Activated CD4-positive, alpha-beta T cell treated with anti-CD3 and anti-CD28 coated beads for 4 hours (primary cell): ENCODE measurements around the gene CUEDC1.
A peak's percentile ranks its signal among the peaks of the same experiment; 100 is the strongest.
"Not testable (repeated sequence)": the region's sequence is repeated elsewhere in the genome, so short reads cannot be mapped to it uniquely, and the experiment has no call there.

Experiments used
- DNase-seq, 2 donors: peaks; one replicate each; pipeline ENCODE4 v3.0.0-alpha.2; 2020

CUEDC1 gene

DNA sequence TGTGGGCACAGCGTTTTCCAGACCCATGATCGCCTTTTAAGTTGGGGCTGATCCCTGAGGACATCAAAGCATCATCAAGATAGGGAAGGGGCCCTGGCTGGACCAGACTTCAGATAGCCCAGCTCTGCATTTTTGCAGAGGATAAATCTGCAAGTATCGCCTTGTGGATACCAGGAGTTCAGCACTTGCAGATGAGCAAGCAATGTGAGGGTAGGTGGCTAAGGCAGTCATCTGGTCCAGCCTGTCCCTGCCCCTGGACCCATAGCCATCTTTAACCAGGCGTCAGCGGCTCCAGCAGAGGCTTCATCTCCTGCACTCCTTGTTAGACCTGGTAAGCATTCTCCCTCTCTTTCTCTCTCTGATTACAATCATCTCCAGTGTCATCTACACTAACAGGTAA is 96.4 kb downstream of the CUEDC1 start:
- no peak for DNase-seq

DNA sequence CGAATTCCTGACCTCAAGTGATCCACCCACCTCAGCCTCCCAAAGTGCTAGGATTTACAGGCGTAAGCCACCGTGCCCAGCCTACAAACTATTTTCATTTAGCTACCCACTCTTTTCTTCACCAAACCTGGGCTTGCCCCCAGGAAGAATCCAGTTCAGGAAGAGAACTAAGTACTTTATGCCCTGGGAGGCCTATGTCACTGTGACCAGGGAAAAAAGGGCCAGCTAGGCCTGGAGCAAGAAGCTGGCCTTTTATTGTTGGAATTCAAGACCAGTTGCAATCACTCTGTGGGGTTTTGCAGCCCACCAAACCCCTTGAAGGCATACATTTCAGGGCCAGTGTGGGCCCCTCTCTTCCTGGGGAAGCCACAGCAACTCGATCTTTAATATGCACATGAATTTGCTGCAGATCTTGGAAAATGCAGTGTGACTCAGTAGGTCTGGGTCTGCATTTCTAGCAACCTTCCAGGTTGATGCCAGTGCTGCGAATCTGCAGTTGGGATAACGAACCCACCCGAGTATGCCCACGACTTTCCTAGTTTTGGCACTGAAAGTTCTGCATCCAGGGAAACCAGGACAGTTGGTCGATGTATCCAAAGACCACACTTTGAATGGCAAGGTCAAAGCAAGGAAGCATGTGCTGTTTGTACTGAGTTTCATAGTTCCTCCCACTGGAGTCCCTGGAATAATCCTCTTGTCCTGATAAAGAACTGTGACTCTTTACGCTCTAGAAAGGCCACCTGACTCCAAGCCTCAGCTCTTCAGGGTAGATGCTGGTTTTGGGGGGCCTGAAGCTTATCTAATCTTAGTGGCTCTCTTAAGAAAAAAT is 98.2 kb downstream of the CUEDC1 start:
- DNase-seq: no peak

DNA sequence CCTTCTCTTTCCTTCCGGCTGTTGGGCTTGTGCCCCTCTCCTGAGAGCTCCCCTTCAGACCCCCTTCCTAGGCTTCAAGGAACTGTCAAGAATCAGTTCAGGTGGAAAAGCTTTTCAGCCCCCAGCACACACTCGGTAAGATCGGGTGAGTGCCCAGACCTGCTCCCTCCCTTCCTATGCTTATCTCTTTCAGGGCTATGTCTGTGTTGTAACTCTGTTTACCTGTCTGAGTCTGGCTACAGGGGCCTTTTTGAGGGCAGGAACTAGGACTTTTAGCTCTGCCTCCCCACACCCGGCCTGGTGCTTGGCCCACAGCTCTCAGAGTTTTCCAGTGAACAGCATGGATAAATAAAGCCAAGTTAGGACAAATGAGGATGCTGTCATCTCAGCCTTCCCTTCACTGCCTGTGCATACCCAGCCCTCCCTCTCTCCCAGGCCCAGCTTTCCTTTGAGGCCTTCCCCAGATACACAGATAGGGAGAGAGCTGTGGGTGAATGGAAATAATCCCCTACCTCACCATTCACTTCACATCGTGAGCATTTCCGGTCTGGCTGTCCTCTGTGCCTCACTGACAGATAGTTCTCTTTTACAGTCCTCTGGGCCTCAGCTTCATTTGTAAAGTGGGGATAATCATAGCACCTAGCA is 99.7 kb downstream of the CUEDC1 start:
- no peak for DNase-seq

DNA sequence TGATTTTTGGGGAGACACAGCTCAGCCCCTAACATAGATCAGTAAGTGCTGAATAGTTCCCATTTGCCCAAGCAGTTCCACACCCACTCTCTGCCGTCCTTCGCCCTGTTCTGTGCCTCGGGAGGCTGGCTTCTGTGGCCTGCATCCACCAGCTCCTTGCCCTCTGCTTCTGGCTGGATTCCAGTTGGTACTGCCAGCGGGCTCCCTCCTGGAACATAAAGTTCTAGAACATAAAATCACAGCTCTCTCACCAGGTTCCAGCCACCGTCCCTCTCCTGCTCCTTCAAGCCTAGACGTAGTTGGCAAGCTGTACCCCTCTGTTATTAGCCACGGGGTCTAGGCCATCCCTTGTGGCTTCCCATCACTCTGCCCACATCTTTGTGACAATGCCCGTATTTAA is 101.5 kb downstream of the CUEDC1 start:
- DNase-seq: no peak

DNA sequence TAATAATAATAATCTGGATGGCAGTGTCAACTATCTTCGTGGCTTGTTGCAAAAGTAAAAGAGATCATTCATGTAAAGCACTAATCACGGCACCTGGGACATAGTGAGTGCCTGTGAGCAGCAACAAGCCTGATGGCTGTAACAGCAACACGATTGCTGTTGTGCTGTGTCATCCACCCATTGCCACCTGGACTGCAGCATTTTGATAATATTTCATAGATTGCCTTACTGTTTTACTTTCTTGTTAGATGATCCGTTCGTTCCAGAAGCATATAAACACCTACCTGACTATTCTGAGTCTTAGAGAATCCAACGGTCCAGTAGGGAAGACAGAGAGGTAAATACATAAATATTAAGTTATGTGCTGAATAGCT is 102.3 kb downstream of the CUEDC1 start:
- no peak for DNase-seq

DNA sequence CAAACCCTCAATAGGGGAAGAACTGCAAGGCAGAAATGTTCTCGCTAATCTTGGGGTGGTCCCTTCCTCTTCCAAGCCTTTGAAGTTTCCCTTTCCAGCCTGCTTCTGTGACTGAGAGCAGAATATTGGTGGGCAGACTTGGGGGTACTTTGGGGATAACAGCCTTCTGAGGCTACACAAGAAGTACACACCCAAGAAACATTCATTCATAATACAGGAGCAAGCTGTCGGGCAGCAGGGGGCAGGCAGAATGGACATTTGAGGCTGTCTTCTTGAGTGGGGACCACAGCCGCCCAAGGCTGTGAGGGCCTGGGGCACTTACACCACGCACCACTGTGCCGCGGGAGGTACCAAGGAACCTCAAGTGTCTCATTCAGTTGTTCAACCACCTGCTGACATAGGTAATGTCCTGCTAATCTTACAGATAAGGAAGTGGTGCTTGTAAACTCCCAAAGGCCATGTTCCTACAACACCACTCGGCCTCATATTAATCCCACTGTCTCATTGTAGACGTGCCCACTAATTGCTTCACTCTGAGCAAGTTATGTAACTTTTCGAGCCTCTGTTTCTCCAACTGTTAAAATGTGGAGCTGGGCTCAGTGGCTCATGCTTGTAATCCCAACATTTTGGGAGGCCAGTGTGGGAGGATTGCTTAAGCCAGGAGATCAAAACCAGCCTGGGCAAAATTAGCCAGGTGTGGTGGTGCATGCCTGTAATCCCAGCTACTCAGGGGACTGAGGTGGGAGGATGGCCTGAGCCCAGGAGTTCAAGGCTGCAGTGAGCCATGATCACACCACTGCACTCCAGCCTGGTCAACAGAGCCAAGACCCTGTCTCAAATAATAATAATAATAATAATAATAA is 102.9 kb downstream of the CUEDC1 start:
- no peak for DNase-seq

DNA sequence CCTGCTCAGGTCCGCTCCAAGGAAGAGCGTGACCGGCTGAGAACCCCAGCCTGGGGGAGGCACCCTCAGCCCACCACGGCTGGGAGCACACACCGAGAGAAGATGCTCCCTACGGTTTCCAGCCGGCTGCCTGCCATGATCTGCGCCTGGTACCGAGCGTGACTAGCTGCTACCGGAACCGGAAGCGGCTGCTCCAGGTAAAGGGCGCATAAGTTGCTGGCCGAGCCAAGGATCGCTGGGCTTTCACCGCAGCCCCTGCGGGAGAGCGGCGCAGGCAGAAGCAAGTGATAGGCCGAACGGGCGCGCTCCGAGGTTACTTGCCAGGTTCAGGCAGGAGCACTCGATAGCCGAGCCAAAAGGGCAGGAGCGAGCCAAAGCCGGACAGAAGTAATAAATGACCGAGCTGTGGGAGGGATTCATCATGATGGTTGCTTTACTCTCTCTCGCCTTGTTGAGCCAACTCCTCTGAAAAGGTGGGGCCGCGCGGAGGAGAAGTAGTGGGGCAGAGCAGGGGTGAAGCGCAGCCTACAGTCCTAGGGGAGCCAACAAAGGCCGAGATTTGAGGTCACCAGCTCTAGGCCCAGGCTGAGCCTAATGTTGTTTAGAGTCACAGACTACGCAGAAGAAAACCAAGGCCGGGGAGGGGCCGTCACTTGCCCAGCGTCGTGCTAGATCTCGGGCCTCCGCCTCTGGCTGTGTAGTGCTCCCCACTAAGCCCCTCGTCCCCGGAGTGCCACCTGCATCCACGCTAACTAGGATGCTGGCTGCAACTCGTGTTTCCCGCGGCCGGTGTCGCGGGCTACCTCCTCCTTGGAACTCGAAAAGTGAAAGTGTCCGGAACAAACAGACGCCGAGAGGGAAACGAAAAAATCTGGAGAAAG is 105.1 kb downstream of the CUEDC1 start, which contains the start of gene MRPS23:
TSS of gene MRPS23 (minus strand) at position 171 of the 881 bp plus-strand sequence. CDS start at position 137, 34 bp downstream.
- peak; percentile 94 to 96 for DNase-seq

DNA sequence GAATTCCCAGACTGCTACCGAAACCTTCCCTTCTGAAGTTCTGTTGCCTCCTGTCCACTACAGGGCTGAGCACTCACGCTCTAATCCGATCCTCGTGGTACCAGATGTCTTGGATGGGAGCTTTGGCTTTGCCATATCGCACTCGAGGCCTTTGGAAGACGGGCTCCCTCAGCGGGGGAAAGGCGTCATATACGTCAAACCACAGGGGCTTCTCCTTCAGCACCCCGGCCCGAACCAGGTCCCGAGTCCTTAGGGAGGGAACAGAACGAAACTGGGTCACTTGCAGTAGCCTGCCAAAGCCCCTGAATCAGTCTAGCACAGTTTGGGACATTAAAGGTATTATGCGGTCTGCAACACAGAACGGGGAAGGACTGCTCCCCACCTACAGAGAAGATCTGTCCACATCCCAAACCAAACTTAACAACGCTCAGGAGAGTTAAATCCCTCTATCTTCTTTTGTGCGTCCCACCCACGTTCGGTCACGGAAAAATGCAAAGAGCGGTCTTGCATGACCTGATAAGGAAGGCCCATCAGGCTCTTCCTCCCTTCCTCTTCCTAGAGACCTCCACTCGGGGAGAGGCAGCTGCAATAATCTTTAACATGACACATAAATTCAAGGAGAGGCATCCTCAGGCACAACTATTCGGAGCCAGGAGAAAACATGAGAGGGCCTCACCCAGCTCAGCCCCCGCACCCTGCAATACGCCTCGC is 105.9 kb downstream of the CUEDC1 start:
- peak in 1 of 2 donors; percentile 9 for DNase-seq

DNA sequence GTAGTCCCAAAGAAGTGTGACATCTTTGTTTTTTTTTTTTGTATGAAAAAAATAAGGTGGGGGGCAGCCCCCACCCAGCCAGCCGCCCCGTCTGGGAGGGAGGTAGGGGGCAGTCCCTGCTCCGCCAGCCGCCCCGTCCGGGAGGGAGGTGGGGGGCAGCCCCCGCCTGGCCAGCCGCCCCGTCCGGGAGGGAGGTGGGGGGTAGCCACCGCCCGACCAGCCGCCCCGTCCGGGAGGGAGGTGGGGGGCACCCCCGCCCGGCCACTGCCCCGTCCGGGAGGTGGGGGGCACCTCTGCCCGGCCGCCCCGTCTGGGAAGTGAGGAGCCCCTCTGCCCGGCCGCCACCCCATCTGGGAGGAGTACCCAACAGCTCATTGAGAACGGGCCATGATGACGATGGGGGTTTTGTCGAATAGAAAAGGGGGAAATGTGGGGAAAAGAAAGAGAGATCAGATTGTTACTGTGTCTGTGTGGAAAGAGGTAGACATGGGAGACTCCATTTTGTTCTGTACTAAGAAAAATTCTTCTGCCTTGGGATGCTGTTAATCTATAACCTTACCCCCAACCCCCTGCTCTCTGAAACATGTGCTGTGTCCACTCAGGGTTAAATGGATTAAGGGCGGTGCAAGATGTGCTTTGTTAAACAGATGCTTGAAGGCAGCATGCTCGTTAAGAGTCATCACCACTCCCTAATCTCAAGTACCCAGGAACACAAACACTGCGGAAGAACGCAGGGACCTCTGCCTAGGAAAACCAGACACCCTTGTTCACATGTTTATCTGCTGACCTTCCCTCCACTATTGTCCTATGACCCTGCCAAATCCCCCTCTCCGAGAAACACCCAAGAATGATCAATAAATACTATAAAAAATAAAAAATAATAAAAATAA is 108.9 kb downstream of the CUEDC1 start:
- DNase-seq: not testable (repeated sequence)

DNA sequence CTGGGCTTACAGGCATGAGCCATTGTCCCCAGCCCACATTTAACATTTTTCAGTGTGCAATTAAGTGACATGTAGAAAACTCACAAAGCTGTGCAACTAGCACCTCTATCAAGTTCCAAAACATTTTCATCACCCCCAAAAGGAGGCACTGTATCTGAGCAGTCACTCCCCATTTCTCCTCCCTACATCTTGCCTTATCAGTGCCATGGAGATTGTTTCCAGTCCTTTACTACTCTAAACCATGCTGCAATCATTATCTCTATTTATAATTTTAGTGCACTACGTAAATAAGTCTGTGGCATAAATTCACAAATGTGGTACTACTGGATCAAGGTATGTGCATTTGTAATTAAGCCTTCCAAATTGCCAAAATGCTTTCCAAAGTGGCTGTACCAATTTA is 112.9 kb downstream of the CUEDC1 start:
- no peak for DNase-seq

DNA sequence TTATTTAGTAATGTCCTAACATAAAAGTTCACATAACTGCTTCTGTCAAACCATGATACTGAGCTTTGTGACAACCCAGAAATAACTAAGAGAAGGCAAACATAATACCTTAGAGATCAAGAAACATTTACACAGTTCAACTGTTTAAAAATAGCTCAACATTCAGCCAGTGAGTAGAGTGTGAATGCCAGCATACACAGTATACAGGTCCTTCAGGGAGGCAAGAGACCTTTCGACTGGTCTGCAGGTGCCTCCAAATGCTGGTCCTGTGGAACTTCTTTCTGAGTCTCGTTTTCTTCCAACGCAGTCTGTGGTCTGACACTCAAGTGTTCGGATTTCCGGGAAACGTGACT is 115.7 kb downstream of the CUEDC1 start:
- no peak for DNase-seq

DNA sequence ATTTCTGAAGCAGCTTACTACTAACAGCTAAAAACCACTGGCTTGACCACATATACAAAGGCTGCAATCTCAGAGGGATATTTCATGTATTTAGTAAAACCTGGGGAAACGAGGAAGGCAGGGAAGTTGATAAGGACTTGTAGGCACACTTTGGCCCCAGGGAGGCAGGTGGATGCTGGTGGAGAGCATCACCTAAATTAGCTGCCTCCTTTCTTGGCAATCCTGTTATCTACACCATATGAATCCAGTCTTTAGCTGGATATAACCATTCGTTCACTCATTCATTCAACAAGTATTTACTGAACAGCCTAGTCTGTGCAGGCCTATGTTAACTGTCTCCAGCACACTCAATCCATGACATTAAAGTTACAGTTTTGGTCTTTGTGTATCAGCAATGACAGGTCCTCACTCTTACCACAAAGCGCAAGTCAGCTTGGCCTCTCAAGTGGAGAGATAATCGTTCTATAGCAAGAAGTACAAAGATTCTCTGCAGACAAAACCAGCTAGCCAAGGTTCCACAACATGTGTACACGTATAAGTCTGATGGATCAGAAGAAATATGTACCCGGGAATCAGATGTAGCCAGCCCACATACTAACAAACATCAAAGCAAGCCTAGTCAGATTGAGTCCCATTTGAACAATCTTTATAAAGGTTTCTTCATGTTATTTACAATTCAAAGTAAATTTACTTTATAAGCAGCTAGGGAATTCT is 116.2 kb downstream of the CUEDC1 start:
- no peak for DNase-seq

DNA sequence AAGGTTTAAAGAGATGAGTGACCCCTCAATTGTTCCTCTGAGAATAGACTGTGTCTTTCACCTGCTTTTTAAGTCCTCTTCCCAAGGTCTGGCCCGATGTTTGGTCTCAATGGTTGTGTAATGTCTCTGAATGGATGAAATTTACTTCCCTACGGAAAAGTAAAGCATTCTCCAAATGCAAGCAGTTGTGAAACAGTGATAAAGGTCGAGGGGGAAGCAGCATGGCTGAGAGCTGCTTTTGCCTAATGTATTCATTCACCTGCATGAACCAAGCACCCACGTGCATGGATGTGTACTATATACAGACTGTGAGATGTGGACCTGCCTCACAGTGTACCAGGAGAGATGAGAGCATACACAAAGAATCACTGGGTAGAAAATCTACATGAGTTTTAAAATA is 116.8 kb downstream of the CUEDC1 start:
- no peak for DNase-seq

DNA sequence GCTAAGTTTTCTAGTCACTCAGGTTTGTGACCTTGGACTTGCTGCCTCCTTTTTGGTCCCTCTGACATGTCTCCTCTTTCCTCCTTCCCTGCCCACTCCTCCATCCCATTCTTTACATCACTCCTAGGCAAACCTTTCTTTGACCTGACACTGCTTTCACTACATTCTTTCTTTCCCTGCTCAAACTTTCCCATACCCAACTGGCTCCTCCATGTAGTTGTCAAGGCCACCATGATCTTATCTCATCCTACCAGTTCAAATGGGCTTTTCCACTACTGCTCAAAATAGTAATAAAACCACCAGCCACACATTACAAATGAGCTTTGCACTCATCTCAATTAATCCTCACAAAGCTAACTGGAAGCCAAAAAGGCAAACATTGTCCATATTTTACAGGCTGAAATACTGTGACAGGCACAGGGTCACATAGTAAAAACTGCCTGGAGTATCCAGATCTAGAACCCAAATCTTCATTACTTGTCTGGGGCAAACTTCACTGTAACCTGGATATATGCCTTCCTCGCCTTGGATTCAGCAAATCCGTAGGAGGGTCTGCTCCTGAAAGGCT is 119.8 kb downstream of the CUEDC1 start:
- no peak for DNase-seq

DNA sequence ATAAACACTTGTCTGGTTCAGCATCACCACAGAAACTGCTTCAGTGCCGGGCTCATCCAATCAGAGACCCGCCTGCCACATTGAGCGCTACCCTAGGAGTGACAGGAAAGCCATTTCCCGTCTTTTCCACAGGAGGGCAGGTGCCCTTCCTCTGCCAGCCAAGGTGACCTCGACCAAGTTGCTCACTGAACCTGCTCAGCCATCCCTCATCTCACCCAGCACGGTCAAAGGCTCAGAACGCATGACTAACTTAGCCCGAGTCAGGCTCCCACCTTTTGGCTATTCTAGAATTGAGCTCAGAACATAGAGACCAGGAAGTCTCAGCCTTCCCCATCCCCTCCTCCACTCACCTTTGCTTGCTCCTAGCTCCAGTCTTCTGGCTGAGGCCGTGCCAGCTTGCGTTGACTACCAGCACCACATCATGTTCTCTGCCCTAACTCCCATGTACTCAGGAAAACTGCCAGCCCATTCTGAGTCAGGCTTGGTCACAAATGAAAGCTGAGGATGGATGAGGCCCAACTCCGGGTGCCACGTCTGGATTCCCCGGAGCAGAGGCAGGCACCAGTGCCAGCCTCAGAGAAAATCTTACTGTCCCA is 121.0 kb downstream of the CUEDC1 start:
- no peak for DNase-seq

DNA sequence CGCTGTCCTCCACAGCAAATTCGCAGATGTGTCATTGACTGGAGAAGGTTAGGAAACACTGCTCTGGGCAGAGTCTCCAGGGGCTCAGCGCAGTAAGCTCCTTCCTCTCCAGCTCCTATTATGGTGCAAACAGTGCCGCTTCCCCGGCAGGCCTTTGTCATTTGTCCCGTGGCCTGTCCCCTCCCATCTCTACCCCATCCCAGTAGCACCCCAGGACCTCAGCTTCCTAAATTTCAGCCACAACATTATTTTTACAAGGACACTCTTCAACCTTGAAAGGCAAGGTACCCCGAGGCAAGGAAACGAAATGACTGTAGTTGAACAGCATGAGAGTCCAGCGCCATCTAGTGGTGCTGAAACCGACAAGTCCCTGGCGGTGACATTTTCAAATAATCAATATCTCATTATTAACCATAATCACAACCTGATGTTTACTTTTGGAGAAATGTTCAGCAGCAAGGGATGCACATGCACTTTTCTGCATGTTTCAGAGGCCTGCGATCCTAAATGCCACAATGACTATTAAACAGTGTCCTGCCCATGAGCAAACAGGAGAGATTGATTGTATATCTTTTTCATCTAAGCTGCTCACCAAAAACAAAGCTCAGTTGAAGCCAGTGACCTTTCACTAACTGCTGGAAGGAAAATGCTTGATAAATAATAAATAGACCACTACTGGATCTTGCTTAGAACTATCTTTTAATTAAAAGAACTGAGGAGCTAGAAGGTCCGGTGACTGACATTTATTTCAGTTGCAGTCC is 121.9 kb downstream of the CUEDC1 start:
- DNase-seq: peak; percentile 73 to 74

DNA sequence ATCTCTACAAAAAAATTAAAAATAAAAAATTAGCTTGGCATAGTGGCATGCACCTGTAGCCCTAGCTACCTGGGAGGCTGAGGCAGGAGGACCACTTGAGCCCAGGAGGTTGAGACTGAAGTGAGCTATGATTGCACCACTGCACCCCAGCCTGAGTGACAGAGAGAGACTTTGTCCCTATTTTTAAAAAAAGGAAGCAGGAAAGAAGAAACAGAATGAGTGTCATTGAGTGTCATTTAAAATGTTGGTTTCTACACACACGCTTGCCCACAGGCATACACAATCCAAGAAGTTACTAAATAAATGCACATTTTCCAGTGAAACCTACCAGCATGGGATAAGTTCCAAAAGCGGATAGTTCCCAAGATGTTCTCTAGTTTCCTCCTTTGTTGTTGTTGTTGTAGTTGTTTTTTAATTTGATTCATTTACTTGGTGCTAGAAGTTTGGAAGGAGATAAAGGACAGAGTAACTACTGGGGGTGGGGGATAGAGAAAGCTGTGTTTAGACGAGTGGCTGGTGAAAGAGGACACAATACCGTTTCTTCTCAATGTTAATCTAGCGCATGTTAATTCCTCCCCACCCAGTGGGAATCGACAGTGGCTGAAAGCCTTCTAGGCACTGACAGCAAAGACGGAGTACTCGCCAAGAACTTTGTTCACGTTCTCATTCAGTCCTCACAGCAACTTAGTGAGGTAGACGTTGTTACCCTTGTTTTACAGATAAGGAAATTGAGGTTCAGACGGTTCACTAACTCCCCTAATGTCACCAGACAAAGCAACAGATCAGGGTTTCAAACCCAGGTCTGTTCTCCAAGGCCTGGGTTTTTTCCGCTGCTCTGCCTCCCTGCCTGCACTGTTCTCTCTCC is 122.7 kb downstream of the CUEDC1 start:
- no peak for DNase-seq

DNA sequence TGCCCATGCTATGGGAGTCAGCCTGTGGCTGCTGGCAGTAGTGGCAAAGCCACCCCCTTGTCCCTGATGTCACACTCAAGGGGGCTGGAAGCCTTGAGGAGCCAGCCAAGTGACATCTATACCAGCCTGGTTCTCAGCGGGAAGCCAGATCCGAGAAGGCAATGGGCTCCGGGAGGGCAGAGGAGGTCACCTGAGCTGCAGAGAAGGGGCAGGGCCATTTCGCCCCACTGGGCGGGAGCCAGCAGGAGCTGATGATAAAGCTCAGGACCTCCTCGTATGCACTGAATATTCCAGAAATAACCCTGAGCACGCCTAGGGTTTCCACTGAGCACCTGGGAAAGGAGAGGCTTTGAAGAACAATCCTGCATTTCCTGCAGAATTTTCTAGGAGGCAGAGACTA is 124.3 kb downstream of the CUEDC1 start:
- DNase-seq: no peak
